GM12864 (cell line): ENCODE data around the gene AKNA.

ENCODE experiments used
- DNase-seq: peaks from one replicate; pipeline ENCODE4 v3.0.0-alpha.2; 2011; ENCODE audit warnings: low read depth
- H3K4me3 ChIP-seq: 2 replicates; pipeline ENCODE4 v1.5.1; 2011; ENCODE audit warnings: mild to moderate bottlenecking, low read depth, low read length, control low read depth
- TF ChIP-seq, protein P1 (sequence below): IDR thresholded peaks from 2 replicates; pipeline ENCODE4 v1.5.1; 2011; ENCODE audit warnings: low read depth, mild to moderate bottlenecking, moderate library complexity, low read length, control low read depth, inconsistent platforms; ENCODE audit errors: missing control alignments

Gene AKNA

GRCh38 chr9:114289571-114290481 is 98.0 kb downstream of the AKNA start:
- TF ChIP-seq, protein P1, sequence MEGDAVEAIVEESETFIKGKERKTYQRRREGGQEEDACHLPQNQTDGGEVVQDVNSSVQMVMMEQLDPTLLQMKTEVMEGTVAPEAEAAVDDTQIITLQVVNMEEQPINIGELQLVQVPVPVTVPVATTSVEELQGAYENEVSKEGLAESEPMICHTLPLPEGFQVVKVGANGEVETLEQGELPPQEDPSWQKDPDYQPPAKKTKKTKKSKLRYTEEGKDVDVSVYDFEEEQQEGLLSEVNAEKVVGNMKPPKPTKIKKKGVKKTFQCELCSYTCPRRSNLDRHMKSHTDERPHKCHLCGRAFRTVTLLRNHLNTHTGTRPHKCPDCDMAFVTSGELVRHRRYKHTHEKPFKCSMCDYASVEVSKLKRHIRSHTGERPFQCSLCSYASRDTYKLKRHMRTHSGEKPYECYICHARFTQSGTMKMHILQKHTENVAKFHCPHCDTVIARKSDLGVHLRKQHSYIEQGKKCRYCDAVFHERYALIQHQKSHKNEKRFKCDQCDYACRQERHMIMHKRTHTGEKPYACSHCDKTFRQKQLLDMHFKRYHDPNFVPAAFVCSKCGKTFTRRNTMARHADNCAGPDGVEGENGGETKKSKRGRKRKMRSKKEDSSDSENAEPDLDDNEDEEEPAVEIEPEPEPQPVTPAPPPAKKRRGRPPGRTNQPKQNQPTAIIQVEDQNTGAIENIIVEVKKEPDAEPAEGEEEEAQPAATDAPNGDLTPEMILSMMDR = no peak
- H3K4me3 ChIP-seq = no peak overlapping the region
- no peak for DNase-seq

- no peak for DNase-seq
- no peak overlapping the region for H3K4me3 ChIP-seq
- TF ChIP-seq, protein P1 = no peak
Measured at GRCh38 chr9:114289106-114289505, 98.7 kb downstream of the AKNA start.

DNA sequence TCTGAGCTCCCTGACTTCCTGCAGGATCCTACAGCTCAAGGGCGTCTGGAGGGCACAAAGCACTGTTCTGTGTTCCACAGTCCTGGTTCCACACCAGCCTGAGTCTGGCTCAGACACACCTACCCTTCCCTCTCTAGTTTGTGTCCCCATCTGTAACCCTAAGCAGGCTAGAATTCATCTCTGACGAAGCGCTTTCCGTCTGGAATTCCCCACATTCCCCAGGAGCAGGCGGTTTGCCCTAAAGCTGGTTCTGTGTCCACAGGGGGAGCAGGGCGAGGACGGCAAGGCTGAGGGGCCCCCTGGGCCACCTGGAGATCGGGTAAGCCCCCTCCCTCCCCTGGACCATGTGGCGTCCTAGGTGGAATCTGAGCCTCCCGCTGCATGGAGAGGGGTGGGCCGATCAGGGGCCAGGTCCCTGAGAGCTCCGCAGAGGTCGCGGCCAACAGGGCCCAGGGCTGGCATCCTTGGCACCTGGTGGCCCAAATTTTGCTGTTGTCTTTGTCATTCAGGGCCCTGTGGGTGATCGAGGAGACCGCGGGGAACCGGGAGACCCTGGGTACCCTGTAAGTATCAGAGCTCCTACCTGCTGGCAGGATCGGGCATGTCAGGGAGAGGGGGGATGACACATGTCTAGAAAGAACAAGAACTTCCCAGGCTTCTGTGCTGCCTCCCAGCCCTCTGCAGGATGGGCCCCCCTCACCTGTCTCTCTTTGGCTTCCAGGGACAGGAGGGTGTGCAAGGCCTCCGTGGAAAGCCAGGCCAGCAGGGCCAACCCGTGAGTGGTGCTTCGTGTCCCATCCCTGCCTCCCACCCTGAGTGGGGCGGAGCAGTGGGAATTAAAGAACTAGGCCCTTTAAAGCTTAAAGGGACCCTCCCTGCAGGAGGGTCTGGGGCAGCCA is 99.3 kb downstream of the AKNA start:
- TF ChIP-seq, protein P1 = no peak
- no peak for DNase-seq
- no peak overlapping the region for H3K4me3 ChIP-seq

- TF ChIP-seq, protein P1 = no peak
- DNase-seq = no peak
- no peak overlapping the region for H3K4me3 ChIP-seq
Measured at GRCh38 chr9:114287763-114288192, 100.0 kb downstream of the AKNA start.

DNA sequence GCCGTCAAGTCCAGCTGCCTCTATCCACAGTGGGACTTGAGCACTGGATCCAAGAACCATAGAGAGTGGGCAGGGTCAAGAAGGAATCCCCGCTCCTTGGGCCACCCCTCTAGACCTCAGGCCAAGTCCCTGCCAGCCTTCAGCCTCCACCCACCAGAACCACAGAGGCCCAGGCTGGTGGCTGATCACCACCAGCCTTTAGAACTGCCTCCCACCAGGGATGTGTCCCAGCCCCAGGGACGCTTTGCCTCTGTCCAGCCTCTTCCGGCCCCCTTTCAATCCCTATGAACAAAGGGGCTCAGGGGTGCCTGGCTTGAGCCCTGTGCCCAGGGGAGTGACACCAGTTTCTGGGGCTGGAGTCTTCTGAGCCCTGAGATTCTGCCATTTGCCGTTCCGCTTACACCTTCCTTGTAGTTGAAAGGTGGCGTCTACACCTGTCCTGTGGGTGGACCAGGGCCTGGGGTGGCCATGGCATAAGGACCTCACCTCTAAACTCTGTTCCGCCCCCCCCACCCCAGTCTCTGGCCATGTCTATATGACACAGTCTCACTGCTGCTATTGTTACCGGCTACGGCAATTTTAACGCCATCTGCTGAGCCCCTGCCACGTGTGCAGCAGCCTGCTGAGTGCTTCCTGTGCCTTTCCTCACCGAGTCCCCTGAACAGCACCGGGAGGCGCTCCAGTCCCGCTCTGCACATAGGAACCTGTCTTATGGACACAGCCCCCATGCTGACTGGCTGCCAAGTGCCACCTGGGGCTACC is 100.6 kb downstream of the AKNA start:
- no peak overlapping the region for H3K4me3 ChIP-seq
- TF ChIP-seq, protein P1 = no peak
- no peak for DNase-seq

DNA sequence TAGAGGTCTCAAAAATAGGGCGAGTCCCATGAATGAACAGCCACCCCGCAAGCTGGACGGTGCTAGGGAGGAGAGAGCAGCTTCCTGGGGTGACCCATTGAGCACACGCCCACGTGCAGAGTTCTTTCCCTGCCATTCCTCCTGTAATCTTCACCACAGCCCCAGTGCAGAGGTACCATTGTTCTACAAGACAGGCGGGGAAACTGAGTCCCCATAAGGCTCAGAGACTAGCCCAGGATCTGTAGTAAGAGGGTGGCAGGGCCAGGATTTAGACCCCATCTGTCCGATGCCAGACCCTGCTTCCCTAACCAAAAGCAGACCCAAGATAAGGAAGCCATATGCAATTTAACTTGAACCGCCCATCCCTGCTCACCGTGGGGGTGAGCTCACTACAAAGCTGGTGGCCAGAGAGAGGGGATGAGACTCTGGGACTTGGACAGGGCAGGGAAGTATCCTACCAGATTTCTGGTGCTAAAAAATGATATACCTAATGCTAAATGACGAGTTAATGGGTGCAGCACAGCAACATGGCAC is 101.6 kb downstream of the AKNA start:
- TF ChIP-seq, protein P1 = no peak
- no peak for DNase-seq
- H3K4me3 ChIP-seq = no peak overlapping the region
